ENCODE data around the gene NRIP2. TPM values are rescaled to one million over a fixed set of nuclear protein-coding genes. Genes with fewer than 3 reads are reported as not detected.

The NRIP2 gene
- total RNA-seq, 4 donors from 2014 or later, result 2.4 to 10.5 (median 7.0) TPM

DNA sequence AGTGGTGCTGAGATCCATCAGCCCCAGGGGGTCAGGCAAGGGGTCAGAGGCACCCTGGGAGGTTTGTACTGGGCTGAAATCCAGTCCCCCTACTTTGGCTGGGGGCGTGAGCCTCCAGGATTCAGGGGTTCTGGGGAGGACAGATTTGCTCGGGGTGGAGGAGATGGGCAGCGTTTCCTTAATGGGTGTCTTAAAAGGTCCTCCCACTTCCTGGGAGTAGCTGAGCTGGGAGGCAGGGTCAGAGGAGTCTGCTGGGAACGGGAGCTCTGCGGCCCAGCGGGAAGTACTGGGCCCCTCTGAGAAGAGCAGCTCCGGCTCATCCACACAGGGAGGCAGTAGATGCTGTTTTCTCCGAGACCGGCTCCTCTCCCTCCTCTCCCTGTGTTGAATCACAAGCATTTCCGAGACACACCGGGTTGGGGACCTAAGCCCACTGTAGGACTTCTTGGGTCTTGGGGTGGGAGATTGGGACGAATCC lies 24.1 kb upstream of the NRIP2 start:
- DNase-seq, result peak in 1 of 2 donors; percentile 31
- intact Hi-C loops (cut with DNase I; ENCODE audit: low total_unique reads), result loop anchor here (5.0 kb wide), 1 partner anchor 173 kb away; no protein-coding TSS in a partner anchor

DNA sequence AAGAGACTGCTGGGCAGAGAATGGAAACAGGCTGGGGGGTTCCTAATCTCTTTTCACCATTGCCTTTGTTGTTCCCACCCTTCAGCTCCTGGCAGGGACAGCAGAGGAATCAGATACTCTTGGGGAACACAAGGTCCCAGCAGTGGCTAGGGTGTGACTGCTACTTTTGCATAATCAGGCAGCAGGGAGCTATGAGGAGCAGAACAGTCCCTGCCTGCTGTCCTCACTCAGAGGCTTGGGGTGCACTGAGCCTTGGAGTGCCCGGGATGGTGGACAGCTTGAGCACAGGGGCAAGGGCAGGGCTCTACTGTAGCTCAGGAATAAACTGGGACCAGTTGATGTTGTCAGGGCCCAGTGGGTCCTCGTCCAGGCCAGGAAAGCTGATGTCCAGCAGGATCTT lies 23.5 kb upstream of the NRIP2 start:
- TF ChIP-seq CTCF (IDR thresholded peaks at IDR 0.05), result no peak
- TF ChIP-seq POLR2A (IDR thresholded peaks at IDR 0.05), result no peak
- intact Hi-C loops (cut with DNase I; ENCODE audit: low total_unique reads), result loop anchor here (5.0 kb wide), 1 partner anchor 174 kb away; no protein-coding TSS in a partner anchor
- no peak overlapping the region for H3K4me3 ChIP-seq
- peak overlapping the region in 1 of 2 donors; percentile 10 for H3K27ac ChIP-seq
- no peaks in the 10 kb centered on the region for H3K9me3 ChIP-seq
- no peaks in the 10 kb centered on the region for H3K4me1 ChIP-seq
- H3K27me3 ChIP-seq, result no peaks in the 10 kb centered on the region
- no peaks in the 10 kb centered on the region for H3K36me3 ChIP-seq
- DNase-seq, result no peak

More for the DNA sequence above, 24.1 kb upstream of the NRIP2 start:
- no peaks in the 10 kb centered on the region for H3K9me3 ChIP-seq
- peak overlapping the region; percentile 32 to 46 for H3K27ac ChIP-seq
- H3K27me3 ChIP-seq, result no peaks in the 10 kb centered on the region
- H3K36me3 ChIP-seq, result no peaks in the 10 kb centered on the region
- no peak overlapping the region for H3K4me3 ChIP-seq
- no peaks in the 10 kb centered on the region for H3K4me1 ChIP-seq
- TF ChIP-seq POLR2A (IDR thresholded peaks at IDR 0.05) (no peak), CTCF (IDR thresholded peaks at IDR 0.05) (no peak)

DNA sequence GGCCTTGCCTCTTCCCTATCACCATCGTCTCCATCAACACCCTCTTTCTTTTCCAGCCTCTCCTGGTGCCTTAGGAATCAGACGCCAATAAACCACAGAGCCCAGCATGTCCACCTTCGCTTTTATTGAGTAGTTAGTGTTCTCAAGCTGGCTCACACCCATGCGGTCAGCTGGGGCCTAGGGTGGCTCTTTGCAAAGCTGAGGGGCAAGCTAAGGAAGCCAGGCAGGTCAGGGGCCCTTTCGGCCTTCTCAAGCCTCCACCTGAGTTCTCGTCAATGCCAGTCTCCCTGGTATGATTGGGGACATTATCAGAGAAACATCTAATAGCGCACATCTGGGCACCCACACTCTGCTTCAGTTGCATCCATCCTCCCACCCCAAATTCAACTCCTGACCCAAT lies 22.7 kb upstream of the NRIP2 start:
- DNase-seq, result no peak
- no peaks in the 10 kb centered on the region for H3K36me3 ChIP-seq
- no peaks in the 10 kb centered on the region for H3K4me1 ChIP-seq
- TF ChIP-seq CTCF (IDR thresholded peaks at IDR 0.05), result no peak
- TF ChIP-seq POLR2A (IDR thresholded peaks at IDR 0.05), result no peak
- no peaks in the 10 kb centered on the region for H3K27me3 ChIP-seq
- intact Hi-C loops (cut with DNase I; ENCODE audit: low total_unique reads), result loop anchor here (5.0 kb wide), 1 partner anchor 175 kb away; no protein-coding TSS in a partner anchor
- no peaks in the 10 kb centered on the region for H3K9me3 ChIP-seq
- no peak overlapping the region for H3K27ac ChIP-seq
- H3K4me3 ChIP-seq, result no peak overlapping the region

DNA sequence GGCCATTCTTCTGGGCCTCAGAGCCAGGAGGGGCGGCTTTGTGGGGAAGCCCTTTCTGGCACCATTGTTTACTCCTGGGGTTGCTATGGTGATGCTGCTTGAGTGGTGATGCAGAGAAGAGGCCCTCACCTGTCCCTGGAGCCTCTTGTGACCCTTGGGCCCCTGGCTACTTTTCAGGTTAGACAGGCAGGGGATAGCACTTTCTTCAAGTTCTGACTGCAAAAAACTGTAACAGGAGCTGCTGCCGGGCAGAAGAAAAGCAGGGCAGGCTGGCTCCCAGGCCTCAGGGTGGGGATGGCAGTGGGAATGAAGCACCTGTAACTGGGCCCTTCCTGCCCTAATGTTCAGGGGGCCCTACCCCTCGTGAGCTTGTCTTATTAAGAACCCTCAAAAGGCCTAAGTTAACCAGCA lies 22.2 kb upstream of the NRIP2 start, which contains the start of gene TEX52:
TSS of gene TEX52 (minus strand) at position 19 of the 411 bp plus-strand sequence. CDS start at position 6, 13 bp downstream.
- Histone ChIP-seq H3K9me3 (no peaks in the 10 kb centered on the region), H3K36me3 (no peaks in the 10 kb centered on the region), H3K27me3 (no peaks in the 10 kb centered on the region), H3K4me1 (no peaks in the 10 kb centered on the region), H3K4me3 (no peak within 1 kb of the TSS), H3K27ac (no peak within 1 kb of the TSS)
- DNase-seq, result no peak
- TF ChIP-seq CTCF (IDR thresholded peaks at IDR 0.05) (no peak), POLR2A (IDR thresholded peaks at IDR 0.05) (no peak)
- intact Hi-C loops (cut with DNase I; ENCODE audit: low total_unique reads), result loop anchor here (5.0 kb wide), 1 partner anchor 175 kb away; no protein-coding TSS in a partner anchor

- no peak for DNase-seq
- H3K36me3 ChIP-seq, result no peaks in the 10 kb centered on the region
- no peak for TF ChIP-seq POLR2A (IDR thresholded peaks at IDR 0.05)
- no peak for TF ChIP-seq CTCF (IDR thresholded peaks at IDR 0.05)
- no peaks in the 10 kb centered on the region for H3K27me3 ChIP-seq
- no peaks in the 10 kb centered on the region for H3K4me1 ChIP-seq
- intact Hi-C loops (cut with DNase I; ENCODE audit: low total_unique reads), result loop anchor here (5.0 kb wide), 1 partner anchor 176 kb away; no protein-coding TSS in a partner anchor
- no peak overlapping the region for H3K27ac ChIP-seq
- no peaks in the 10 kb centered on the region for H3K9me3 ChIP-seq
- H3K4me3 ChIP-seq, result no peak overlapping the region
Measured at GRCh38 chr12:2856051-2856450, 21.2 kb upstream of the NRIP2 start.
